Measurements from ENCODE around the gene ZNF778.

Gene ZNF778

DNA sequence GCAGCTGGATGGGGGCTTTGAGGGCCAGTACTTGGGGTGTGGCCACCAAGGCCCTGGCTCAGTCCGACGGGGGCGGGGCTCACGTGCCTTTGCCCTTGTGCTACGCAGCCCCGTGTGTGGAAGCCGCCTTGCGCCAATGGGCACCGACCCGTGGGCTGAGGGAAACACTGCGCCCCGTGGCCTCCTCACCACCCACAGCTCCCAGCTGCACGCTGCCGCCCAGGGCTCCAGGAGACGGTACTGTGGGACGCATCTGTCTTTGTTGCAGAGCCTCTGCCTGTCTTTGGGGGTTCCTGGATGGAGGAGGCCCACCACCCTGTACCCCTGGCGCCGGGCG, 38.4 kb upstream of the ZNF778 start:
- ChIA-PET CTCF (interaction anchor here (0.9 to 1.3 kb wide), 2 partner anchors 12 to 14 kb away, joined by 3 to 8 read pairs; no protein-coding TSS in a partner anchor), POLR2A (no interaction called here)
- no peak for DNase-seq (ENCODE audit: low read depth, low spot score)
- TF ChIP-seq, protein P1, sequence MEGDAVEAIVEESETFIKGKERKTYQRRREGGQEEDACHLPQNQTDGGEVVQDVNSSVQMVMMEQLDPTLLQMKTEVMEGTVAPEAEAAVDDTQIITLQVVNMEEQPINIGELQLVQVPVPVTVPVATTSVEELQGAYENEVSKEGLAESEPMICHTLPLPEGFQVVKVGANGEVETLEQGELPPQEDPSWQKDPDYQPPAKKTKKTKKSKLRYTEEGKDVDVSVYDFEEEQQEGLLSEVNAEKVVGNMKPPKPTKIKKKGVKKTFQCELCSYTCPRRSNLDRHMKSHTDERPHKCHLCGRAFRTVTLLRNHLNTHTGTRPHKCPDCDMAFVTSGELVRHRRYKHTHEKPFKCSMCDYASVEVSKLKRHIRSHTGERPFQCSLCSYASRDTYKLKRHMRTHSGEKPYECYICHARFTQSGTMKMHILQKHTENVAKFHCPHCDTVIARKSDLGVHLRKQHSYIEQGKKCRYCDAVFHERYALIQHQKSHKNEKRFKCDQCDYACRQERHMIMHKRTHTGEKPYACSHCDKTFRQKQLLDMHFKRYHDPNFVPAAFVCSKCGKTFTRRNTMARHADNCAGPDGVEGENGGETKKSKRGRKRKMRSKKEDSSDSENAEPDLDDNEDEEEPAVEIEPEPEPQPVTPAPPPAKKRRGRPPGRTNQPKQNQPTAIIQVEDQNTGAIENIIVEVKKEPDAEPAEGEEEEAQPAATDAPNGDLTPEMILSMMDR (IDR thresholded peaks at IDR 0.05; ENCODE audit: insufficient read depth, low read length, missing control alignments) = no peak
- H3K4me3 ChIP-seq (ENCODE audit: low read depth, low read length) = no peak overlapping the region

DNA sequence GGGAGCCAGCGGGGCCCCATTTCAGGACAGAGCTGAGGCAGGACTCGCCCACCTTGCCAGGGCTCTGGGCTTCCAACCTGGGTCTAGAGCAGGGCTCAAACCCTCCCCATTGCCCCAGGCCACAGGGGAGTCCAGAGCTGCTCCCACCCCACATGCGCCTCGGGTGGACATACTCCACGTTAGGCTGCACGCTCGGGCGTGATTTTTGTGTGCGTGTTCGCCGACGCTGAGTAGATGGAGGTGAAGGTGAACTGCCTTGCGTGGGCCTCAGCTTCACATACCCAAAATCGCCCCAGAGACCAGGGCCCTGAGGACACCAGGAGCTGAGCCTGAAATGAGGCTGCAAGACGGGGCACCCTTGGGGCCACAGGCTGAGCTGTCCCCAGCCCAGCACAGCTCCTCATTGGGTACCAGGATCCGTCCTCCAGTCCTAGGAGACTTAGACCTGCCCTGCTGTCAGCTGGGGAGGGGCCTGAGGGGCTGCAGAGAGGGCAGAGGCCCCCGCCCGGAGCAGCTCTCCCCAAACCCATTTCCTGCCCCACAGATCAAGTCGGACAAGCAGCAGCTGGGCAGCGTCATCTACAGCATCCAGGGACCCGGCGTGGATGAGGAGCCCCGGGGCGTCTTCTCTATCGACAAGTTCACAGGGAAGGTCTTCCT, 37.7 kb upstream of the ZNF778 start:
- no peak for DNase-seq (ENCODE audit: low read depth, low spot score)
- CTCF ChIA-PET = interaction anchor here (0.9 to 1.3 kb wide), 2 partner anchors 12 to 13 kb away, joined by 3 to 8 read pairs; no protein-coding TSS in a partner anchor
- no peak overlapping the region for H3K4me3 ChIP-seq (ENCODE audit: low read depth, low read length)
- POLR2A ChIA-PET = interaction anchor here (1.1 kb wide), 1 partner anchor 10 kb away, joined by 3 read pairs; no protein-coding TSS in a partner anchor
- TF ChIP-seq, protein P1 (IDR thresholded peaks at IDR 0.05; ENCODE audit: insufficient read depth, low read length, missing control alignments) = no peak

DNA sequence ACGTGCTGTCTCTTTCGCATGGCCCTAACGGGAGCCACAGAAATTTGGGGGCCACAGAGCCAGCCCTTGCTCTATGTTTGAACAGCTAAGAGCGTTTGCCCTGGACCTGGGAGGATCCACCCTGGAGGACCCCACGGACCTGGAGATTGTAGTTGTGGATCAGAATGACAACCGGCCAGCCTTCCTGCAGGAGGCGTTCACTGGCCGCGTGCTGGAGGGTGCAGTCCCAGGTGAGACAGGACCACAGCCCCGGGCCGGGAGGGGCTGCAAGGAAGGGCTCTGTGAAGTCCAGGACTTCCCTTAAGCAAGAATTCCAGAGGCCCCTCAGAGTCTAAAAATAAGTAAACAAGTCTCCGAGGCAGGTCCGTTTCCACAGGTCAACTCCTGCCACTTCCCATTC, 34.0 kb upstream of the ZNF778 start:
- ChIA-PET POLR2A (interaction anchor here (0.5 kb wide), 1 partner anchor 15 kb away, joined by 3 read pairs; no protein-coding TSS in a partner anchor), CTCF (interaction anchor here (3.5 kb wide), 1 partner anchor 16 kb away, joined by 17 read pairs; no protein-coding TSS in a partner anchor)
- no peak for DNase-seq (ENCODE audit: low read depth, low spot score)

DNA sequence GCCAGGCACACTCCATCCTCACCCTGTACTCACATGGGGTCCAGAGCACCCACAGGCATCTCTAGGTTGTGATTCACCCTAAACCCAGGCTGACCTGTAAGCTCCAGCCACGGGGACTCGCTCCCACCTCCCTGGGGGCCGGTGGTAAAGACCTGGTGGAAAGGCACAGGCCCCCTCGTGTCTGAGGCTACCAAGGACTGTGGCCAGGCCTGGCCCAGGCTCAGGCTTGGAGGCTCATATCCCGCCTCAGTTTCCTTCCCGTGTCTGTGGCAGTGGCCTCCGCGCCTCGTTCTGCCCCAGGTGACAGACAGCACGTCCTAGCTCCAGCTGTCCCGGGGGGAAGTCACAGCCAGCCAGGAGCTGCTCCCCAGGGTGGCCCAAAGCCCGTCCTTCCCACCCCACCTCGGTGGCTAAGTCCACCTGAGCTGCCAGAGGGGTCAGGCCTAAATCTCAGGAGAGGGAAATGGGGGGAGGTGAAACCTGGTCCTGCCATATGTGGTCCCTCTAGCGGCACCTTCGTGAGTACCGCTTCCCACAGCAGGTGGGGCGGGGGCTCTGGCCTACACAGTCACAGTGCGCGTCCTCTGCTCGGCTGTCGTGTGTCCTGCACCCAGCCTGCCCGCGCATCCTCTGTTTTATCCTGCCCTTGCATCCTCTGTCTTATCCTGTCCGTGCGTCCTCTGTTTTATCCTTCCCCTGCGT, 33.4 kb upstream of the ZNF778 start:
- ChIA-PET POLR2A (no interaction called here), CTCF (interaction anchor here (3.5 kb wide), 1 partner anchor 16 kb away, joined by 17 read pairs; no protein-coding TSS in a partner anchor)
- H3K4me3 ChIP-seq (ENCODE audit: low read depth, low read length) = no peak overlapping the region
- TF ChIP-seq, protein P1 (IDR thresholded peaks at IDR 0.05; ENCODE audit: insufficient read depth, low read length, missing control alignments) = no peak
- no peak for DNase-seq (ENCODE audit: low read depth, low spot score)

More for the DNA sequence above, 34.0 kb upstream of the ZNF778 start:
- no peak overlapping the region for H3K4me3 ChIP-seq (ENCODE audit: low read depth, low read length)
- TF ChIP-seq, protein P1 (IDR thresholded peaks at IDR 0.05; ENCODE audit: insufficient read depth, low read length, missing control alignments) = no peak

DNA sequence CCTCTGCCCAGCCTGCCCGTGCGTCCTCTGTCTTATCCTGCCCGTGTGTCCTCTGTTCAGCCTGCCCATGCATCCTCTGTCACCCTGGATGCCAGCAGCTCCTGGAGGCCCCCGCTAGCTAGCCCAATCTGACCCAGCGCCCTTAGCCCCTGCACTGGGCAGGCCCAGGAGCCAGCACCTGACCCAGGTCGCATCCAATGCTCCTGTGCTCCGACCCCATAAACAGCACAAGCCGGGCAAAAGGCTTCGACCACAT, 32.9 kb upstream of the ZNF778 start:
- ChIA-PET POLR2A (interaction anchor here (0.6 to 1.0 kb wide), 2 partner anchors 8 to 383 kb away, joined by 3 read pairs; no protein-coding TSS in a partner anchor), CTCF (interaction anchor here (3.5 kb wide), 1 partner anchor 17 kb away, joined by 17 read pairs; no protein-coding TSS in a partner anchor)
- no peak for DNase-seq (ENCODE audit: low read depth, low spot score)
- TF ChIP-seq, protein P1 (IDR thresholded peaks at IDR 0.05; ENCODE audit: insufficient read depth, low read length, missing control alignments) = no peak
- H3K4me3 ChIP-seq (ENCODE audit: low read depth, low read length) = no peak overlapping the region
